HG02973 (cell line): Measurements from ENCODE around the gene ANTXR1.

Experiments used
- ATAC-seq: cut with Tn5 transposase; IDR thresholded peaks from one replicate; pipeline ENCODE4 v1.9.1; 2021; ENCODE audit warnings: moderate library complexity; ENCODE audit not compliant: unreplicated experiment

The ANTXR1 gene

GRCh38 chr2:69131983-69132675, 119.2 kb downstream of the ANTXR1 start:
- no peak for ATAC-seq

GRCh38 chr2:69132960-69133590, 120.1 kb downstream of the ANTXR1 start:
- no peak for ATAC-seq

GRCh38 chr2:69133898-69134297, 120.9 kb downstream of the ANTXR1 start:
- no peak for ATAC-seq

GRCh38 chr2:69134306-69134945, 121.4 kb downstream of the ANTXR1 start:
- ATAC-seq = no peak

- ATAC-seq = no peak
Measured at GRCh38 chr2:69138247-69138772, 125.3 kb downstream of the ANTXR1 start.

GRCh38 chr2:69138793-69139459, 125.9 kb downstream of the ANTXR1 start:
- no peak for ATAC-seq

- ATAC-seq = no peak
Measured at GRCh38 chr2:69139778-69140670, 127.0 kb downstream of the ANTXR1 start.

- ATAC-seq = no peak
Measured at GRCh38 chr2:69141061-69141460, 128.1 kb downstream of the ANTXR1 start.

GRCh38 chr2:69143748-69144360, 130.9 kb downstream of the ANTXR1 start:
- no peak for ATAC-seq

- ATAC-seq = no peak
Measured at GRCh38 chr2:69145204-69145603, 132.2 kb downstream of the ANTXR1 start.

- ATAC-seq = no peak
Measured at GRCh38 chr2:69147841-69148533, 135.0 kb downstream of the ANTXR1 start.

GRCh38 chr2:69149631-69150215, 136.7 kb downstream of the ANTXR1 start:
- no peak for ATAC-seq

GRCh38 chr2:69151931-69152330, 139.0 kb downstream of the ANTXR1 start:
- no peak for ATAC-seq

- ATAC-seq = no peak
Measured at GRCh38 chr2:69152847-69153583, 140.0 kb downstream of the ANTXR1 start.

GRCh38 chr2:69154106-69154505, 141.1 kb downstream of the ANTXR1 start:
- ATAC-seq = no peak

- ATAC-seq = no peak
Measured at GRCh38 chr2:69156624-69157023, 143.6 kb downstream of the ANTXR1 start.

GRCh38 chr2:69157441-69157840, 144.5 kb downstream of the ANTXR1 start:
- no peak for ATAC-seq

GRCh38 chr2:69159986-69160385, 147.0 kb downstream of the ANTXR1 start:
- ATAC-seq = no peak
